Suppressor macrophage treated with lipopolysaccharide for 4 hours (primary cell): ENCODE results near the gene NXNL2.
A peak's percentile ranks its signal among the peaks of the same experiment; 100 is the strongest.

Experiments
- DNase-seq: peaks from one replicate; pipeline ENCODE4 v3.0.0-alpha.2; 2020

NXNL2 gene

GRCh38 chr9:88579050-88579715 lies 44.2 kb downstream of the NXNL2 start:
- no peak for DNase-seq

- no peak for DNase-seq
Measured at GRCh38 chr9:88580961-88581360, 46.0 kb downstream of the NXNL2 start.

DNA sequence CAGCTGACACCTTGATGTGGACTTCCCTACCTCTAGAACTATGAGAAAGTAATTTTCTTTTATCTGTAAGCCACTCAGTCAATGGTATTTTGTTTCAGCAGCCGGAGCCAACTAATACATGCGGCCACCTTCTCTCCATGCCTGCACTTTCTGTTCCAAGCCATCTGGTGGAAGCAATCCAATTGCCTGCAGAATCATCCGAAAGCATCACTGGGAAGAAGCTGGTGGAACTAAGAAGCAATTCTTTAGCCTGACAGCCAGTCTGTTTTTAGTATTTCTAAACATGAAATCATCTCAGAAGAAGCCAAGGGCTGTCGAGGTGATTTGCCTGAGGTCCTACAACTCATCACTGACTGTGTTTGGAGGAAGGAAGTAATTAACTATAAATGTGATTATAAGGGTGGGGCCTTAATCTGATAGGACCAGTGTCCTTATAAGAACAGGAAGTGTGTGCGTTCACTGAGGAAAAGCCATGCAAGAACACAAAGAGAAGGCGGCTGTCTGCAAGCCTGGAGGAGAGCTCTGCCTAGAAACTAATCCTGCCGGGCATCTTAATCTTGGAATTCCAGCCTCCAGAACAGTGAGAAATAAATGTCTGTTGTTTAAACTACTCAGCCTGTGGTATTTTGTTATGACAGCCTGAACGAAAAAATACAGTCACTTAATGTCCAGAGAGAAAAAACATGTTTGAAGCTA lies 49.1 kb downstream of the NXNL2 start:
- no peak for DNase-seq

DNA sequence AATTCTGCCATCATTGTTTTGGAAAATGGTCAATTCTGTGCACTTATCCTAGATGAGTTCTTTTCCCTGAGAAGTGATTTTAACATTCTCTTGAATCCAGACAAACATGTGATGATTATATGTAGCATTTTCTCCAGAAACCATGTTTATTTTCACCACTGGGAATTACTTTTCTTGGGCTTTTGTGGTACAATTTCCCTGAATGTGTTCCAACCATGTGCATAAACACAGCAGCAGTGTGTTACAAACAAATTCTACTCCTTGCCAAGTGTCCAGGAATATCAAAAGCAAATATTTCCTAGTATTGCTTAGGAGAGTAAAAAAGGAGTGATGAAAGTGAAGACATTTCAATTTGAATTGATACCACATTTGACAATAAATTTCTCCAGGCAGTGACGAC lies 50.4 kb downstream of the NXNL2 start:
- no peak for DNase-seq

GRCh38 chr9:88586452-88586851 lies 51.5 kb downstream of the NXNL2 start:
- DNase-seq, result no peak

DNA sequence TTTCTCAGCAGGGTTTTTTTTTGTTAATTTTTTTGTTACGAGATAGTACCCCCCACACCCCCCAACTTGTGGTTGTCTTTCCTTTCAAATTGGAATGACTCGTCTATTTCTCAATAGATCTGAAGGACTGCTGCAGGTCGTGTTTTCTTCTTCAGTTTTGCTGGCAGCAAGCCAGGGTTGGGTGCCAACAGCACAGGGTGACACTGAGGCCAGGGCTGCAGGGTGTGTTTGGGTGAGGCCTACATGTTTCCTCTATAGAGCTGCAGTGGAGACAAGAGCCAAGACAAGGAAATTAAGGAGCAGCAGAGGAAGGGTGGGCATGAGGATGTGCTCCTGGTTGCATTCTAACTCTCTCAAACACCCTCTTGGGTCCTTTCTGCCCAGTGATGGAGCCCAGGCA lies 52.2 kb downstream of the NXNL2 start:
- DNase-seq, result no peak

DNA sequence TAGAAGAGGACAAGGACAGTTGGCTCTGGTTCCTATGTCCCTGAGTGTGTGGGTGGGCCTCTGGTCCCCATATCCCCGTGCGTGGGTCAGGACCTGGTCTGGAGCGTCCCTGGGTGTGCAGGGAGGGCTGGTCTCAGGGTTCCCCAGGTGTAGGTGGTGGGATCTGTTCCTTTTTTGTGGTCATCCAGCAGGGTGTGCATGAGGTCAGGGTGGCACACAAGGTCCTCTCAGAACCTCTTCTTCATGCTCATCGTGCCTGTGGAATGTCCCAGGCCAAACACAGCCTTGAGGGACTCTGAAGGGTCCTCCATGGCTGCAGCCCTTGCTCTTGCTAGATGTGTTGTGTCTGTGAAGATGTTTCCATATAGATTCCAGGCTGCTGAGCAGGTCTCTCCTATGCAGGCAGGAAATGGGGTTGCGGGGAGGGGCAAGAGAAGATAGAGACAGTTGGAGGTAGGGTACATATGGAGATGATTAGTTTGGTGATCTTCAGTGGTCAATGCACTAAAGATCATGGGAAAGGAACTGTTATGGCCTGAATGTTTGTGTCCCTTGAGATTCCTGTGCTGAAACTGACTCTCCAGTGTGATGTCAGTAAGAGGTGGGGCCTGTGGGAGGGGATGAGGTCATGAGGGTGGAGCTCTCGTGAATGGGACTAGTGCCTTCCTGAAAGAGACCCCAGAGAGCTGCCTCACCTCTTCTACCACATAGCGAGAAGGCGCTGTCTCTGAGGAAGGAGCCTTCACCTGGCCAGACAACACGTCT lies 53.1 kb downstream of the NXNL2 start:
- DNase-seq, result no peak

DNA sequence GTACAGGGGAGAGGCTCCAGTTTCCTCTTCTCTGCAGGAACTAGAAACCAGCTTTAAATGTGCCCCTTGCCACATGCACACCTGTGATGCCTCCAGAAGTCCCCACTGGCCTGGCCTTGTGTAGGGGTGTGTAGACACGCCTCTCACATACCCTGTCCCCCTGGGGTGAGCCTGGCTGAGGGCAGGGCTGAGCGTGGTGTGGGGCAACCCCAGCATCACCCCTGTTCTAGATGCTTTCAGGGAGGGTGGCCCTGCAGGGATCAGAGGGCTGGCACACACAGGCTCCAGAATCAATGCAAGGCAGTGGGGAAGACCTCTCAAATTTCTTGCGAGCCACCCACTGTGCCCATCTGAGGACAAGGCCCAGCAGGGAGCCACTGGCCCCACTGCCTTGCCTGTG lies 54.7 kb downstream of the NXNL2 start:
- DNase-seq, result no peak

- DNase-seq, result no peak
Measured at GRCh38 chr9:88590558-88591146, 55.7 kb downstream of the NXNL2 start.

- peak; percentile 88 for DNase-seq
Measured at GRCh38 chr9:88593537-88594185, 58.7 kb downstream of the NXNL2 start.
